Activated T-helper 1 cell treated with anti-CD3 and anti-CD28 coated beads, Interleukin-2, amount 50 U/mL, for 16 hours (primary cell): ENCODE data around the gene AQP9.
"Not testable (repeated sequence)": the region's sequence is repeated elsewhere in the genome, so short reads cannot be mapped to it uniquely, and the experiment has no call there.

Experiments
- DNase-seq, 2 donors: peaks; one replicate each; pipeline ENCODE4 v3.0.0-alpha.2; 2020; ENCODE audit warnings: low read depth in 1 of 2, low spot score in 1 of 2

Gene AQP9

DNA sequence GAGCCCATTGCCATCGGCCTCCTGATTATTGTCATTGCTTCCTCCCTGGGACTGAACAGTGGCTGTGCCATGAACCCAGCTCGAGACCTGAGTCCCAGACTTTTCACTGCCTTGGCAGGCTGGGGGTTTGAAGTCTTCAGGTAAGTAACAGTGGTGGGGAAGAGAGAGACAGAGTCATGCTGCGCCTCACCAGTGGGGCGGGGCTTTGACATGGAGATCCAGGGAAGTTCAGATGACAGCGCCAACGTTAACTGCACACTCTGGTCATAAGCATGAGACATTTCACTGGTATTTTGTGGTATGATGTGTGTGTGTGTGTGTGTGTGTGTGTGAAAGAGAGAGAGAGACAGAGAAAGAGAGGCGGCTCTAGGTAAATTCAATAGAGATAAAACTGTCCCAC is 41.0 kb downstream of the AQP9 start:
- no peak for DNase-seq

GRCh38 chr15:58179741-58180381 is 41.7 kb downstream of the AQP9 start:
- no peak for DNase-seq

DNA sequence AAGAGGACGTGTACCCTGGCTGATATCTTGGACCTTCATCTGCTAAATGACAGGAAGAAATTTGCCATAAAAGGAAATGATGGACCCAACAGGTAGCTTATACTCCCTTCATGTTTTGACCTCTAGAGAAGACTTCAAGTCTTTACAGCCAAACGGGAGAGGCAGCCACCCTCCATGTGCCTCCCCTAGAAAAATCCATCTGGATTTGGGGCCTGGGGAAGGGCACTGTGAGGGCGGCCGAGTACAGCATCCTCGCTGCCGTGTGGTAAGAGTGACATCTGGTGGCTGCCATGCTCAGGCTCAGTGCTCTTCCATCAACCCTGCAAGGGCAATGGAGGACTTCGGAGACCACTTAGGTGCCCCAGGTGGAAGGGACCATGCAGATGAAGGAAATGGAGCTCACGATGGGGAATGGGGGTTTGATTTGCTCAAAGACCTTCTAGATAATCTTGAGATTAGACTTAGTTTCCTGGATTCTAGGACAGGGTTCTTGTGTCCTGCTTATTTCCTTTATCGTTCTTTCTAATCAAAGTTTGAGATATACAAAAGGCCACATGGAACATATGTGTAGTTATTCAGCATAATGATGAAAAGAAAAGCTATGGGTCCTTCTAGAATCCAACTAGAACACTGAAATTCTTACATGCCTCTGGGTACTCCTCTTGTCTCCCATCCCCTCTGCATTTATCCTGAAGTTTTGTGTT is 44.4 kb downstream of the AQP9 start:
- no peak for DNase-seq

GRCh38 chr15:58185439-58185838 is 47.3 kb downstream of the AQP9 start:
- no peak for DNase-seq

DNA sequence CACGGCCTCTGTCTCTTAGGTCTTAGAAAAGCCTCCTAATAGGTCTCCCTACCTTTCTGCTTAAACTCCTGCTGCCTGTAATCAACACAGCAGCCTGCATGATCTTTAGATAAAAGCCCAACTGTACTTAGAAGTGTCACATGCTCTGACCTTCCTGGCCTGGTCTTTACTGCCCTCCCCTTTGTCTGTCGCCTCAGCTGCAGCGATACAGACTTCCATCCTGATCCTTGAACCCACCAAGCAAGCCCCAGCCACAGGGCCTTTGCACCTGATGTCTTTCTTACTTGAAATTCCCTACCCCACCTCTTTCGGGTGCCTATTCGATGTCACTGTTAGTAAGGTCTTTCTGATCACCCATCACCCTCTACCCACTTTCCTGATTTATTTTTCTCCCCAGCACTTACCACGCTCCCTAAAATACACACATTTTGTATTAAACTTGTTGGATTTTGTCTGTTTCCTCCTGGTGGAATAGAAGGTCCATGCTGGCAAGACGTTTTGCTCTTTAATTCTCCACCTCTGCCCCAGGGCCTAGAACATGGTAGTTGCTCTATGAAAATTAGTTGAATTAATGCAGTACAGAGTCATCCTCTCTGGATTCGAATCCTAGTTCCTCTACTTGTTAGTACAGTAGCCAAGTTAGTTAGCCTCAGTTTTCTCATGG is 51.1 kb downstream of the AQP9 start:
- no peak for DNase-seq

DNA sequence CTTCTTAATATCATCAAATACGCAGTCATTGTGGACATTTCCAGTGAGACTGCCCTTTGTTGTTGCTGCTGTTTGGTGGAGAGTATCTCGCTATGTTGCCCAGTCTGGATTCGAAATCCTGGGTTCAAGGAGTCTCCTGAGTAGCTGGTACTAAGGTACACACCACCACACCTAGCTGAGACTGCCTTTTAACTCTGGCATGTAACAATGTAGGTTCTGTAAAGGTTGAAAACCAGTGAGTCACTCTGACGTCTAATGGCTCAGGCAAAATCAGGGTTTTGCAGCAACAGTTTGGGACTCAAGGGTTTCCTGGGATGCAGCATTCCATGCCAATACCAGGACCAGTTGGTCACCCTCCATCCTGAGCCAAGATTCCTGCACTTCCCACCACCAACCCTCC is 52.2 kb downstream of the AQP9 start:
- DNase-seq: no peak

DNA sequence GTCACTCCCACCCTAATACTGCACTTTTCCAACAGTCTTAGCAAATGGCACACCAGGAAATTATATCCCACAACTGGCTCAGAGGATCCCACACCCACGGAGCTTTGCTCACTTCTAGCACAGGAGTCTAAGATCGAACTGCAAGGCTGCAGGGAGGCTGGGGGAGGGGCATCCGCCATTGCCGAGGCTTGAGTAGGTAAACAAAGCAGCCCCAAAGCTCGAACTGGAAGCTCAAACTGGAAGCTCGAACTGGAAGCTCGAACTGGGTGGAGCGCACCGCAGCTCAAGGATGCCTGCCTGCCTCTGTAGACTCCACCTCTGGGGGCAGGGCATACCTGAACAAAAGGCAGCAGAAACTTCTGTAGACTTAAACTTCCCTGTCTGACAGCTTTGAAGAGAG is 55.5 kb downstream of the AQP9 start:
- not testable (repeated sequence) for DNase-seq

GRCh38 chr15:58200739-58201138 is 62.6 kb downstream of the AQP9 start:
- DNase-seq: no peak

- DNase-seq: no peak
Observed at GRCh38 chr15:58201516-58201915, 63.3 kb downstream of the AQP9 start.

DNA sequence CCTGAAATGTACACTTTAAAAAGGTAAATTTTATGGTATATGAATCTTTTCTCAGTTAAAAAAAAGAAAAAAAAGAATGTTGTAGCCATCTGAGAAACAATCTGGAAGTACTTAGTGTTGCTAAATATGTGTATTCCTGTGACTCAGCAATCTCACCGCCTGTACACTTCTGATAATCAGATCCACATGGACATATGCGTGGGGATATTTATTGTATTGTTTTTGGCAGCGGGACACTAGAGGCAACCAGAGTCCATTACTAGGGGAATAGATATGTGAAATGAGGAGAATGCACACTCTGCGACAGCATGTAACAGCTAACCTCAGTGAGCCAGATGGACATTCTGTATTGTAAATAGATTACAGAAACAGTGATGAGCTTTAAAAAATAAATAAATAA is 65.4 kb downstream of the AQP9 start:
- DNase-seq: no peak

DNA sequence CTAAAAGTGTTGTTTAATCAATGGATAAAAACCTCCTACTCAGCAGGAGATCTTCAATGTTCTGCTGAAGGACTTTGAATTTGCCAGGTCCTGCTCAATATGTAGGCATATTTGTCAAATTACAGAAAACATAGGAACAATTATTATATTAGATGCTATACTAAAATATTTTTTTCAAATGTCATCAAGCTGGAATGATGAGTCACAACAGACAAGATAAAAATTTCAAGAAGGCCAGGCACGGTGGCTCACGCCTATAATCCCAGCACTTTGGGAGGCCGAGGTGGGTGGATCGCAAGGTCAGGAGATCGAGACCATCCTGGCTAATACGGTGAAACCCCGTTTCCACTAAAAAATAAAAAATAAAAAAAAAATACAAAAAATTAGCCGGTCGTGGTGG is 68.0 kb downstream of the AQP9 start:
- no peak for DNase-seq

GRCh38 chr15:58208217-58208616 is 70.0 kb downstream of the AQP9 start:
- not testable (repeated sequence) for DNase-seq

- DNase-seq: not testable (repeated sequence)
Observed at GRCh38 chr15:58209007-58209481, 70.9 kb downstream of the AQP9 start.

DNA sequence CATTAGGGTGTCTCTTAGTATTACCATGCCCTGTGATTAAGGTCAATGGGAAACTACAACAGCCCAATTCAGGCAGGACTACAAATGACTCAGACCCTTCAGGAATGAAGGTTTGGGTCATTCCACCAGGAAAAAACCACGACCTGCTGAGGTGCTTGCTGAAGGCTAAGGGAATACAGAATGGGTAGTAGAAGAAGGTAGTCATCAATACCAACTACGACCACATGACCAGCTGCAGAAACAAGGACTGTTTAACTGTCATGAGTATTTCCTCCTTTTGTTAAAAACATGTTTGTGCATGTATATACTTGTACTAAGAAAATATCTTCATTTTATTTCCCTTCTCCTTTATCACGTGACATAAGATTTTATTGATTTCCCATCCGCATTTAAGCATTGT is 71.8 kb downstream of the AQP9 start:
- not testable (repeated sequence) for DNase-seq

DNA sequence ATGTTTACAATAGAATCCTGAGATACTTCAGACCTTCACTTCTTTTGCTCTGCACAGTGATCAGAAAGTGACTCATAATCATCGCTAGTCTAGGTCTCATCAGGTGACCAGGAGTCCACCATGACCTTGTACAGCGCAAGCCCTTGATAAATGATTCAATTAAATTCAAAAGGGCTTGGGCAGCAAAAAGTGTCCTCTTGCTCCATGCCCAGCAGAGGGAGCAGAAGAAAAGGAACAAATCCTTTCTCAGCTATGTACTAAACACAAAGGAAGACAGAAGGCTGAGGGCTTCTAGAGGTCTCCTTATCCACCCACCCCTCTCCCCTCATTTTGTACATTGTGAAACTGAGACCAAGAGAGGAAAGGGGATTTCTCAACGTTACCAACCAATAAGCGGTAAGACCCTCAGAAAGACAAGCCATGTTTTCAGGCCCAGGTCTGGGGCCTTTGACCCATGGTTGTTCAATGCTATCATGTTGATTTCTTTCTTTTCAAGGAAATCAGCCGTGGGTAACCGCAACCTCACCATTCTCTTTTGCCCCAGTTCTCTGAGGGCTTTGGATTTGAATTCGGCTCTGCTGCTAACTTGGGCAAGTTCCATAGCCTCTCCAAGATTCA is 74.8 kb downstream of the AQP9 start:
- no peak for DNase-seq

GRCh38 chr15:58213587-58214338 is 75.6 kb downstream of the AQP9 start:
- no peak for DNase-seq

- DNase-seq: no peak
Observed at GRCh38 chr15:58214591-58215340, 76.6 kb downstream of the AQP9 start.

DNA sequence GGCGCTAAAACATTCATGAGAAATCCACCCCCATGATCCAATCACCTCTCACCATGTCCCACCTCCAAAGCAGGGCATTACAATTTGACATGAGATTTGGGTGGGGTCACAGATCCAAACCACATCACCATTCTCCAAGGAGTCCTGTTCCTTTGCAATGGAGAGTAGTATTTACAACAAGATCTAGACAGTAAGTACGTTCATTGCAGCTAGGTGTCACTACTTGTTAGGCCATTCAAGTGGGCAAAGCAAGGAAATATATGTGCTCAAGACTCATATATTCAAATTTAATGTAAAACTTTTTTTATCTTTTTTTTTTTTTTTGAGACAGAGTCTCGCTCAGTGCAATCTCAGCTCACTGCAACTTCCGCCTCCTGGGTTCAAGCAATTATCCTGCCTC is 79.3 kb downstream of the AQP9 start:
- DNase-seq: no peak

- DNase-seq: no peak
Observed at GRCh38 chr15:58221591-58222241, 83.5 kb downstream of the AQP9 start.

- no peak for DNase-seq
Observed at GRCh38 chr15:58222679-58223078, 84.5 kb downstream of the AQP9 start.
